GM19239 (cell line): ENCODE measurements around the gene ILDR2.

Experiments
- DNase-seq: peaks from one replicate; pipeline ENCODE4 v3.0.0; 2011; ENCODE audit warnings: low spot score; ENCODE audit not compliant: insufficient read length
- FAIRE-seq: peaks from 2 replicates; lab custom pipeline; 2011; peaks lifted over from hg19 to GRCh38; lab: Jason Lieb, UNC

ILDR2 gene

GRCh38 chr1:166929911-166930310, 45.4 kb downstream of the ILDR2 start:
- DNase-seq (no peak), FAIRE-seq (no peak)

GRCh38 chr1:166927701-166928100, 47.6 kb downstream of the ILDR2 start:
- FAIRE-seq (no peak), DNase-seq (no peak)

- DNase-seq (no peak), FAIRE-seq (peak; percentile 37)
Observed at GRCh38 chr1:166925810-166926478, 49.4 kb downstream of the ILDR2 start.

GRCh38 chr1:166924823-166925541, 50.4 kb downstream of the ILDR2 start:
- no peak for DNase-seq
- peak; percentile 11 for FAIRE-seq

GRCh38 chr1:166920561-166921475, 54.5 kb downstream of the ILDR2 start:
- DNase-seq = no peak
- no peak for FAIRE-seq

- DNase-seq = no peak
- no peak for FAIRE-seq
Observed at GRCh38 chr1:166918956-166919316, 56.4 kb downstream of the ILDR2 start.

- DNase-seq = no peak
- no peak for FAIRE-seq
Observed at GRCh38 chr1:166918088-166918955, 57.0 kb downstream of the ILDR2 start.

GRCh38 chr1:166915941-166916340, 59.4 kb downstream of the ILDR2 start:
- no peak for DNase-seq
- FAIRE-seq = no peak

GRCh38 chr1:166915042-166915441, 60.3 kb downstream of the ILDR2 start:
- no peak for DNase-seq
- FAIRE-seq = no peak

GRCh38 chr1:166914111-166914510, 61.2 kb downstream of the ILDR2 start:
- no peak for FAIRE-seq
- no peak for DNase-seq

GRCh38 chr1:166911624-166912023, 63.7 kb downstream of the ILDR2 start:
- DNase-seq (no peak), FAIRE-seq (no peak)

- FAIRE-seq = peak; percentile 95
- peak; percentile 74 for DNase-seq
Observed at GRCh38 chr1:166910396-166910994, 64.8 kb downstream of the ILDR2 start.

GRCh38 chr1:166908942-166909341, 66.4 kb downstream of the ILDR2 start:
- DNase-seq (no peak), FAIRE-seq (no peak)

GRCh38 chr1:166907763-166908162, 67.6 kb downstream of the ILDR2 start:
- no peak for FAIRE-seq
- no peak for DNase-seq

GRCh38 chr1:166907051-166907450, 68.3 kb downstream of the ILDR2 start:
- DNase-seq (no peak), FAIRE-seq (no peak)

GRCh38 chr1:166906647-166907046, 68.7 kb downstream of the ILDR2 start:
- DNase-seq (no peak), FAIRE-seq (no peak)

GRCh38 chr1:166905900-166906299, 69.4 kb downstream of the ILDR2 start:
- DNase-seq = no peak
- no peak for FAIRE-seq

GRCh38 chr1:166905136-166905535, 70.2 kb downstream of the ILDR2 start:
- FAIRE-seq = no peak

GRCh38 chr1:166903232-166903631, 72.1 kb downstream of the ILDR2 start:
- DNase-seq = no peak
- FAIRE-seq = no peak

More at GRCh38 chr1:166905136-166905535, 70.2 kb downstream of the ILDR2 start:
- no peak for DNase-seq

GRCh38 chr1:166902279-166902678, 73.1 kb downstream of the ILDR2 start:
- DNase-seq (no peak), FAIRE-seq (no peak)
